Medulla oblongata (tissue), 1 donor: ENCODE results near the gene GGTLC1.

ENCODE experiments used
- DNase-seq: peaks from one replicate; pipeline ENCODE4 v3.0.0-alpha.2; 2015; ENCODE audit errors: extremely low spot score

Gene GGTLC1

GRCh38 chr20:23966298-23966697 is 22.3 kb downstream of the GGTLC1 start:
- no peak for DNase-seq

GRCh38 chr20:23963941-23964340 is 24.6 kb downstream of the GGTLC1 start:
- DNase-seq: no peak

DNA sequence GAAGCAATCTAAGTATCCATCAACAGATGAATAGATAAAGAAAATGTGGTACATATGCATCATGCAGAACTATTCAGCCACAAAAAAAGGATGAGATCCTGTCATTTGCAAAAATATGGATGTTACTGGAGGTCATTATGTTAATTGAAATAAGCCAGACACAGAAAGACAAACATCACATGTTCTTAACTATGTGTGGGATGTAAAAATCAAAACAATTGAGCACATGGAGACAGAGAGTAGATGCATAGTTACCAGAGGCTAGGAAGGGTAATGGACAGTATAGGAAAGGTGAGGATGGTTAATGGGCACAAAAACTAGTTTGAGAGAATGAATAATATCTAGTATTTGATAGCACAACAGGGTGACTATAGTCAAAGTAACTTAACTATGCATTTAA is 26.3 kb downstream of the GGTLC1 start:
- no peak for DNase-seq

- DNase-seq: no peak
Measured at GRCh38 chr20:23959054-23959453, 29.5 kb downstream of the GGTLC1 start.

GRCh38 chr20:23955896-23956295 is 32.7 kb downstream of the GGTLC1 start:
- DNase-seq: no peak

GRCh38 chr20:23954008-23954745 is 34.4 kb downstream of the GGTLC1 start:
- DNase-seq: no peak

- no peak for DNase-seq
Measured at GRCh38 chr20:23946206-23946605, 42.4 kb downstream of the GGTLC1 start.

DNA sequence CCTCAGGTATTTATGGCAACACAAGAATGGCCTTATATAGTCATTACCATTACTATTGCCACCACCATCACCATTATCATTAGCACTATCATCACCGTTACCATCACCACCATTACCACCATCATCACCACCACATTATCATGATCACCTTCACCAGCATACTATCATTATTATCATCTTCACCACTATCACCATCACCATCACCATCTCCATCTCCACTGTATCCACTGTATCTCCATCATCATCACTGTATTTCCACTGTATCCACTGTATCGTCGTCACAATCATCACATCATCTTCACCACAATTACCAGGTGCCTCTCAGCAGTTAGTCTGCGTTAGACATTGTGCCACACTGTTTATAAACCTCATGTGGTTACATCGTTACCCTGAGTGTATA is 45.3 kb downstream of the GGTLC1 start:
- DNase-seq: no peak

DNA sequence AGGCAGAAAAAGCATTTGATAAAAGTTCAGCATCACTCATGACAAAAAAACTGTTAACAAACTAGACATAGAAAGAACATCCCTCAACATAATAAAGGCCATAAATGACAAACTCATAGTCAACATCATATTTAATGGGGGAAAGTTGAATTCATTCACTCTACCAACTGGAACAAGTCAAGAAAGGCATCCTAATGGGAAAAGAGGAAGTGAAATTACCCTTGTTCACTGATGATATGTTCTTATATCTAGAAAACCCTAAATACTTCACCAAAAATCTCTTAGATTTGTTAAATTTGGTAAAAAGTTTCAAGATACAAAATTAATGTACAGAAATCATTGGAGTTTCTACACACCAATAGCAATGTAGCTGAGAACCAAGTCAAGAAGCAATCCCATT is 48.9 kb downstream of the GGTLC1 start:
- DNase-seq: no peak

- no peak for DNase-seq
Measured at GRCh38 chr20:23939063-23939462, 49.5 kb downstream of the GGTLC1 start.

DNA sequence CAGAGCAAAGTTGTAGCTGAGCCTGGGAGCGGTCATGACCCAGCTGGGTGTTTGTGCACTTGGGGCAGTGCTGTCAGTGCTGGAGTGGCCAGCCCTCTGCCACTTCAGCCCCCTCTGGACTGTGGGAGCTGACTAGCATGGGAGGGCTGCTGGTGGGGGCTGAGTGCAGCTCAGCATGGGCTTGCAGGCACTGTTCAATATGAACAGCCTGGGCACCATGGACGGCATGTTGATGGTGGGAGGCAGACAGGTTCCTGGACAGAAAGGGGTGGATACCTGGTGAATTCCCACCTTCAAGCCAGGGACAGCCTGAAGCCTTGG is 50.5 kb downstream of the GGTLC1 start:
- no peak for DNase-seq

DNA sequence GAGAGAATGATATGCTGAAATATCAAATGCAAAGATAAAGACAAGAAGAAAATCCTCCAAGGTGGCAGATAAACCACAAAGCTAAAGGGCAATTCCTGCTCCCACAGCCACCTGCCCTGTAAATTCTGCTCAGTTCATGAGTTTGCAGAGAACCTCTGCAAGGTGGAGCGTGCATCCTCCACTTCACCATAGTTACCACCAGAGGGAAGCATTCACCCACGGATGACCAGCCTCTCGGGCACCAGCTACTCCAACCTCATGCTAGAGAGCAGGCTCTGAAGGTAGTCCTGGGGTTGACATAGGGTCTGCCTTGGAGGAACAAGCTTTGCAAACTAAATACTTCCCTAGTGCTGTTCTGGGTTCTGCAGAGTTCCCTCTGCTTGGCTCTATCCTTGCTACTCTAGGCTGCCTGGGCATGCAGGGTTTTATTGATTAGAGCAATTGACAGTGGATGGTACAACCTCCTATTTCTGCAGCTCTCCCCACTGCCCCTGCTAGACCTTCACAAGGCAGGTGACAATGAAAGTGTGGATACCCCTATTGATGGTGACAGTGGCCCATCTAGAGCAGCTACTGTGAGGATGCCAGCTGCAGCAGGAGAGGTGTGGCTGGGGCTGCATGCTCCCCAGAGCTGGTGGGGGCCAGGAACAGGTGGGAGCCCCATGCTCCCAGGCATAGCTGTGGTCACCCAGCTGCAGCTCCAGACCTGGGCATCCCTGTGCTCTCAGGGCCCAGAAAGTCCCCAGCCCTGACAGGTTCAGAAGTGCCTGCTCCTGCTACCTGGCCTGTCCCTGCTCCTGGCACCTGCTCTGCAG is 51.1 kb downstream of the GGTLC1 start:
- peak; percentile 82 for DNase-seq
